ENCODE measurements around the gene NPEPL1. TPM values are rescaled to one million over a fixed set of nuclear protein-coding genes. Genes with fewer than 3 reads are reported as not detected.

NPEPL1 gene
- total RNA-seq, 1 donor from 2014 or later, result 43.2 TPM

- H3K9me3 Mint-ChIP-seq (ENCODE audit: unreplicated experiment), result peaks cover 3% of the 10 kb centered on the region
- H3K4me3 Mint-ChIP-seq (ENCODE audit: unreplicated experiment), result no peak overlapping the region
- no peak overlapping the region for H3K27ac Mint-ChIP-seq (ENCODE audit: unreplicated experiment)
- peaks cover 6% of the 10 kb centered on the region for H3K27me3 Mint-ChIP-seq (ENCODE audit: unreplicated experiment)
- DNase-seq, result no peak
- H3K4me1 Mint-ChIP-seq (ENCODE audit: low read depth, unreplicated experiment), result peaks cover 13% of the 10 kb centered on the region
- no peaks in the 10 kb centered on the region for H3K36me3 Mint-ChIP-seq (ENCODE audit: unreplicated experiment)
- TF ChIP-seq, protein P1, sequence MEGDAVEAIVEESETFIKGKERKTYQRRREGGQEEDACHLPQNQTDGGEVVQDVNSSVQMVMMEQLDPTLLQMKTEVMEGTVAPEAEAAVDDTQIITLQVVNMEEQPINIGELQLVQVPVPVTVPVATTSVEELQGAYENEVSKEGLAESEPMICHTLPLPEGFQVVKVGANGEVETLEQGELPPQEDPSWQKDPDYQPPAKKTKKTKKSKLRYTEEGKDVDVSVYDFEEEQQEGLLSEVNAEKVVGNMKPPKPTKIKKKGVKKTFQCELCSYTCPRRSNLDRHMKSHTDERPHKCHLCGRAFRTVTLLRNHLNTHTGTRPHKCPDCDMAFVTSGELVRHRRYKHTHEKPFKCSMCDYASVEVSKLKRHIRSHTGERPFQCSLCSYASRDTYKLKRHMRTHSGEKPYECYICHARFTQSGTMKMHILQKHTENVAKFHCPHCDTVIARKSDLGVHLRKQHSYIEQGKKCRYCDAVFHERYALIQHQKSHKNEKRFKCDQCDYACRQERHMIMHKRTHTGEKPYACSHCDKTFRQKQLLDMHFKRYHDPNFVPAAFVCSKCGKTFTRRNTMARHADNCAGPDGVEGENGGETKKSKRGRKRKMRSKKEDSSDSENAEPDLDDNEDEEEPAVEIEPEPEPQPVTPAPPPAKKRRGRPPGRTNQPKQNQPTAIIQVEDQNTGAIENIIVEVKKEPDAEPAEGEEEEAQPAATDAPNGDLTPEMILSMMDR (IDR thresholded peaks at IDR 0.05; ENCODE audit: partially characterized antibody, unreplicated experiment), result no peak
Measured at GRCh38 chr20:58719258-58719657, 26.7 kb downstream of the NPEPL1 start.

- TF ChIP-seq, protein P1 (IDR thresholded peaks at IDR 0.05; ENCODE audit: partially characterized antibody, unreplicated experiment), result no peak
- no peak for DNase-seq
- peaks cover 3% of the 10 kb centered on the region for H3K9me3 Mint-ChIP-seq (ENCODE audit: unreplicated experiment)
Measured at GRCh38 chr20:58719971-58720371, 27.4 kb downstream of the NPEPL1 start.

GRCh38 chr20:58720890-58721289 lies 28.3 kb downstream of the NPEPL1 start:
- DNase-seq, result no peak
- H3K4me1 Mint-ChIP-seq (ENCODE audit: low read depth, unreplicated experiment), result peaks cover 13% of the 10 kb centered on the region
- H3K4me3 Mint-ChIP-seq (ENCODE audit: unreplicated experiment), result no peak overlapping the region
- H3K27me3 Mint-ChIP-seq (ENCODE audit: unreplicated experiment), result peaks cover 6% of the 10 kb centered on the region
- peaks cover 2% of the 10 kb centered on the region for H3K9me3 Mint-ChIP-seq (ENCODE audit: unreplicated experiment)
- no peak overlapping the region for H3K27ac Mint-ChIP-seq (ENCODE audit: unreplicated experiment)
- TF ChIP-seq, protein P1 (IDR thresholded peaks at IDR 0.05; ENCODE audit: partially characterized antibody, unreplicated experiment), result no peak
- no peaks in the 10 kb centered on the region for H3K36me3 Mint-ChIP-seq (ENCODE audit: unreplicated experiment)

More at GRCh38 chr20:58719971-58720371, 27.4 kb downstream of the NPEPL1 start:
- peaks cover 13% of the 10 kb centered on the region for H3K4me1 Mint-ChIP-seq (ENCODE audit: low read depth, unreplicated experiment)
- H3K4me3 Mint-ChIP-seq (ENCODE audit: unreplicated experiment), result no peak overlapping the region
- H3K27me3 Mint-ChIP-seq (ENCODE audit: unreplicated experiment), result peaks cover 6% of the 10 kb centered on the region
- no peak overlapping the region for H3K27ac Mint-ChIP-seq (ENCODE audit: unreplicated experiment)
- no peaks in the 10 kb centered on the region for H3K36me3 Mint-ChIP-seq (ENCODE audit: unreplicated experiment)

GRCh38 chr20:58721951-58722778 lies 29.6 kb downstream of the NPEPL1 start:
- peaks cover under 1% of the 10 kb centered on the region for H3K9me3 Mint-ChIP-seq (ENCODE audit: unreplicated experiment)
- peaks cover 12% of the 10 kb centered on the region for H3K4me1 Mint-ChIP-seq (ENCODE audit: low read depth, unreplicated experiment)
- H3K4me3 Mint-ChIP-seq (ENCODE audit: unreplicated experiment), result no peak overlapping the region
- TF ChIP-seq, protein P1 (IDR thresholded peaks at IDR 0.05; ENCODE audit: partially characterized antibody, unreplicated experiment), result no peak
- H3K27ac Mint-ChIP-seq (ENCODE audit: unreplicated experiment), result no peak overlapping the region
- peaks cover 6% of the 10 kb centered on the region for H3K27me3 Mint-ChIP-seq (ENCODE audit: unreplicated experiment)
- H3K36me3 Mint-ChIP-seq (ENCODE audit: unreplicated experiment), result no peaks in the 10 kb centered on the region
- DNase-seq, result no peak
